ENCODE results near the gene ELOVL1. TPM values are rescaled to one million over a fixed set of nuclear protein-coding genes. Genes with fewer than 3 reads are reported as not detected.

Gene ELOVL1
- total and polyA plus RNA-seq, 2 experiments from 2014 or later = 16.7 to 23.3 TPM

GRCh38 chr1:43316738-43317520 is 50.9 kb downstream of the ELOVL1 start:
- Histone ChIP-seq H3K4me3 (no peak overlapping the region), H3K36me3 (ENCODE audit: insufficient read depth) (no peaks in the 10 kb centered on the region), H3K79me2 (replicated peaks; ENCODE audit: insufficient read depth) (no peaks in the 10 kb centered on the region), H3K27ac (ENCODE audit: low read depth) (no peak overlapping the region), H3K4me2 (no peak overlapping the region), H3K27me3 (ENCODE audit: insufficient read depth) (no peaks in the 10 kb centered on the region), H3F3A (replicated peaks; ENCODE audit: low read depth) (no peaks in the 10 kb centered on the region), H2AFZ (no peak overlapping the region), H3K4me1 (ENCODE audit: insufficient read depth) (no peaks in the 10 kb centered on the region), H4K20me1 (replicated peaks; ENCODE audit: insufficient read depth) (no peaks in the 10 kb centered on the region), H3K9me2 (ENCODE audit: insufficient read depth) (no peaks in the 10 kb centered on the region)
- no peaks in the 10 kb centered on the region for H3K36me3 Mint-ChIP-seq (ENCODE audit: low read depth)
- H3K4me1 Mint-ChIP-seq = peaks cover 7% of the 10 kb centered on the region; the same call in 2 of the 3 replicates
- H3K27me3 Mint-ChIP-seq (ENCODE audit: insufficient read depth, low read depth, poor library complexity) = peaks cover 9% of the 10 kb centered on the region
- peak; percentile 31 to 38; a peak in 3 of 4 replicates for TF ChIP-seq CTCF (conservative IDR thresholded peaks at IDR 0.05; ENCODE audit: low read depth in 2 of 2)
- no peak for TF ChIP-seq EZH2 (IDR thresholded peaks at IDR 0.05; ENCODE audit: low read depth, unreplicated experiment)
- ATAC-seq (peak; percentile 50), DNase-seq (ENCODE audit: low spot score) (peak; percentile 19)
- H3K27ac Mint-ChIP-seq = no peak overlapping the region
- no peak overlapping the region for H3K4me3 Mint-ChIP-seq
- no peaks in the 10 kb centered on the region for H3K9me3 Mint-ChIP-seq

- Histone ChIP-seq H3K9me2 (ENCODE audit: insufficient read depth) (no peaks in the 10 kb centered on the region), H3K79me2 (replicated peaks; ENCODE audit: insufficient read depth) (no peaks in the 10 kb centered on the region), H3K4me2 (no peak overlapping the region), H4K20me1 (replicated peaks; ENCODE audit: insufficient read depth) (no peaks in the 10 kb centered on the region), H3K27ac (ENCODE audit: low read depth) (no peak overlapping the region), H3K4me1 (ENCODE audit: insufficient read depth) (no peaks in the 10 kb centered on the region), H3K36me3 (ENCODE audit: insufficient read depth) (no peaks in the 10 kb centered on the region), H2AFZ (no peak overlapping the region), H3K27me3 (ENCODE audit: insufficient read depth) (no peaks in the 10 kb centered on the region), H3F3A (replicated peaks; ENCODE audit: low read depth) (no peaks in the 10 kb centered on the region), H3K4me3 (no peak overlapping the region)
- TF ChIP-seq JUNB (IDR thresholded peaks at IDR 0.05; ENCODE audit: unreplicated experiment) (no peak), EZH2 (IDR thresholded peaks at IDR 0.05; ENCODE audit: low read depth, unreplicated experiment) (no peak), ZNF331 (CRISPR knock-in tag; IDR thresholded peaks at IDR 0.05; ENCODE audit: low read depth) (no peak), ETS1 (IDR thresholded peaks at IDR 0.05) (no peak), ZNF114 (CRISPR knock-in tag; IDR thresholded peaks at IDR 0.05) (no peak), POLR2AphosphoS5 (IDR thresholded peaks at IDR 0.05; ENCODE audit: low read depth) (no peak), NANOG (IDR thresholded peaks at IDR 0.05; ENCODE audit: borderline replicate concordance) (no peak), REST (IDR thresholded peaks at IDR 0.05; ENCODE audit: unreplicated experiment) (no peak), EZH2phosphoT487 (IDR thresholded peaks at IDR 0.05; ENCODE audit: unreplicated experiment) (no peak), CREB1 (CRISPR knock-in tag; IDR thresholded peaks at IDR 0.05; ENCODE audit: low read depth) (no peak)
- peaks cover 7% of the 10 kb centered on the region for H3K27me3 Mint-ChIP-seq (ENCODE audit: insufficient read depth, low read depth, poor library complexity)
- DNase-seq (ENCODE audit: low spot score) (no peak), ATAC-seq (no peak)
- no peak overlapping the region for H3K4me3 Mint-ChIP-seq
- H3K27ac Mint-ChIP-seq = no peak overlapping the region
- no peaks in the 10 kb centered on the region for H3K9me3 Mint-ChIP-seq
- H3K36me3 Mint-ChIP-seq (ENCODE audit: low read depth) = no peaks in the 10 kb centered on the region
- H3K4me1 Mint-ChIP-seq = peaks cover 7% of the 10 kb centered on the region; the same call in 2 of the 3 replicates
These were observed 51.7 kb downstream of the ELOVL1 start for GRCh38 chr1:43315963-43316737.

Data from GM23338 (cell line).